SK-N-MC (cell line): Measurements from ENCODE around the gene CDH4.

Experiments used
- EZH2 ChIP-seq: fragments of 200-600 bp; sonication (generic); IDR thresholded peaks from one replicate; pipeline ENCODE4 v1.6.1; 2017; ENCODE audit warnings: antibody characterized with exemption
- FOXP2 ChIP-seq: optimal IDR thresholded peaks from 2 replicates; pipeline ENCODE3; 2011; ENCODE audit warnings: mild to moderate bottlenecking, moderate library complexity; ENCODE audit not compliant: insufficient read depth; ENCODE audit errors: extremely low read length, control extremely low read depth
- POLR2AphosphoS5 ChIP-seq: IDR thresholded peaks from 2 replicates; pipeline ENCODE4 v1.6.1; 2012; ENCODE audit warnings: mild to moderate bottlenecking, low read depth, low read length, borderline replicate concordance

GRCh38 chr20:61718361-61719005 lies 466.4 kb downstream of the CDH4 start:
- TF ChIP-seq EZH2 = no peak
- TF ChIP-seq POLR2AphosphoS5 = no peak
- no peak for TF ChIP-seq FOXP2
